ENCODE results near the gene SCN1B. TPM values are rescaled to one million over a fixed set of nuclear protein-coding genes. Genes with fewer than 3 reads are reported as not detected.

Gene SCN1B
- total and polyA plus RNA-seq, 2 of the 13 experiments (the other 11 are each of a cell fraction or from before 2014, with no cell fraction given), result 2.7 to 20.1 TPM

DNA sequence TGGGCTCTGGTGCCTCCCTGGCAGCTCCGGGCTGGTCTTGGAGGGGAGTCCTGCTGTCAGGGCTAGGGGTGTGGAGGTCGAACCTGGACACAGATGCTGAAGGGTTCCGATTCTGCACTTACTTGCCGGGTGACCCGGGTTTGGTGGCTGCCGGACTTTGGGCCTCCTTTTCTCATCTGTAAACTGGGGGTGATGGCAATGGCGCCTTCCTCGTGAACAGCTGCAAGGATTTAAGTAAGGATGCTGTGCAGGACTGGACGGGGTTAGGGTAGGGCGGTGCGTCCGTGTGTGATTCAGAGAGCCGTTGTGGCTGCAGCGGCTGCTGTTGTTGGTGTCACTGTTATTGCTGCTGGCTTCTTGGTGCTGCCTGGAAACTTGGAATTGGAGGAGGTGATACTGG is 13.6 kb downstream of the SCN1B start (continued):
- TF ChIP-seq, protein P1, sequence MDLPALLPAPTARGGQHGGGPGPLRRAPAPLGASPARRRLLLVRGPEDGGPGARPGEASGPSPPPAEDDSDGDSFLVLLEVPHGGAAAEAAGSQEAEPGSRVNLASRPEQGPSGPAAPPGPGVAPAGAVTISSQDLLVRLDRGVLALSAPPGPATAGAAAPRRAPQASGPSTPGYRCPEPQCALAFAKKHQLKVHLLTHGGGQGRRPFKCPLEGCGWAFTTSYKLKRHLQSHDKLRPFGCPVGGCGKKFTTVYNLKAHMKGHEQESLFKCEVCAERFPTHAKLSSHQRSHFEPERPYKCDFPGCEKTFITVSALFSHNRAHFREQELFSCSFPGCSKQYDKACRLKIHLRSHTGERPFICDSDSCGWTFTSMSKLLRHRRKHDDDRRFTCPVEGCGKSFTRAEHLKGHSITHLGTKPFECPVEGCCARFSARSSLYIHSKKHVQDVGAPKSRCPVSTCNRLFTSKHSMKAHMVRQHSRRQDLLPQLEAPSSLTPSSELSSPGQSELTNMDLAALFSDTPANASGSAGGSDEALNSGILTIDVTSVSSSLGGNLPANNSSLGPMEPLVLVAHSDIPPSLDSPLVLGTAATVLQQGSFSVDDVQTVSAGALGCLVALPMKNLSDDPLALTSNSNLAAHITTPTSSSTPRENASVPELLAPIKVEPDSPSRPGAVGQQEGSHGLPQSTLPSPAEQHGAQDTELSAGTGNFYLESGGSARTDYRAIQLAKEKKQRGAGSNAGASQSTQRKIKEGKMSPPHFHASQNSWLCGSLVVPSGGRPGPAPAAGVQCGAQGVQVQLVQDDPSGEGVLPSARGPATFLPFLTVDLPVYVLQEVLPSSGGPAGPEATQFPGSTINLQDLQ (CRISPR knock-in tag; IDR thresholded peaks at IDR 0.05), result no peak
- TF ChIP-seq ZBTB1 (CRISPR knock-in tag; IDR thresholded peaks at IDR 0.05; ENCODE audit: borderline replicate concordance) (no peak), SNRNP70 (IDR thresholded peaks at IDR 0.05; ENCODE audit: low read depth, low read length) (no peak), HOXD1 (CRISPR knock-in tag; IDR thresholded peaks at IDR 0.05) (no peak), ZSCAN21 (CRISPR knock-in tag; IDR thresholded peaks at IDR 0.05; ENCODE audit: borderline replicate concordance) (peak; percentile 19; the same call in 1 of the 2 replicates), ZNF234 (CRISPR knock-in tag; conservative IDR thresholded peaks at IDR 0.05) (no peak), ZNF619 (CRISPR knock-in tag; IDR thresholded peaks at IDR 0.05) (no peak)
- TF ChIP-seq, protein P2, sequence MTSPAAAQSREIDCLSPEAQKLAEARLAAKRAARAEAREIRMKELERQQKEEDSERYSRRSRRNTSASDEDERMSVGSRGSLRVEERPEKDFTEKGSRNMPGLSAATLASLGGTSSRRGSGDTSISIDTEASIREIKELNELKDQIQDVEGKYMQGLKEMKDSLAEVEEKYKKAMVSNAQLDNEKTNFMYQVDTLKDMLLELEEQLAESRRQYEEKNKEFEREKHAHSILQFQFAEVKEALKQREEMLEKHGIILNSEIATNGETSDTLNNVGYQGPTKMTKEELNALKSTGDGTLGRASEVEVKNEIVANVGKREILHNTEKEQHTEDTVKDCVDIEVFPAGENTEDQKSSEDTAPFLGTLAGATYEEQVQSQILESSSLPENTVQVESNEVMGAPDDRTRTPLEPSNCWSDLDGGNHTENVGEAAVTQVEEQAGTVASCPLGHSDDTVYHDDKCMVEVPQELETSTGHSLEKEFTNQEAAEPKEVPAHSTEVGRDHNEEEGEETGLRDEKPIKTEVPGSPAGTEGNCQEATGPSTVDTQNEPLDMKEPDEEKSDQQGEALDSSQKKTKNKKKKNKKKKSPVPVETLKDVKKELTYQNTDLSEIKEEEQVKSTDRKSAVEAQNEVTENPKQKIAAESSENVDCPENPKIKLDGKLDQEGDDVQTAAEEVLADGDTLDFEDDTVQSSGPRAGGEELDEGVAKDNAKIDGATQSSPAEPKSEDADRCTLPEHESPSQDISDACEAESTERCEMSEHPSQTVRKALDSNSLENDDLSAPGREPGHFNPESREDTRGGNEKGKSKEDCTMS (CRISPR knock-in tag; conservative IDR thresholded peaks at IDR 0.05), result no peak
- TF ChIP-seq, protein P3, sequence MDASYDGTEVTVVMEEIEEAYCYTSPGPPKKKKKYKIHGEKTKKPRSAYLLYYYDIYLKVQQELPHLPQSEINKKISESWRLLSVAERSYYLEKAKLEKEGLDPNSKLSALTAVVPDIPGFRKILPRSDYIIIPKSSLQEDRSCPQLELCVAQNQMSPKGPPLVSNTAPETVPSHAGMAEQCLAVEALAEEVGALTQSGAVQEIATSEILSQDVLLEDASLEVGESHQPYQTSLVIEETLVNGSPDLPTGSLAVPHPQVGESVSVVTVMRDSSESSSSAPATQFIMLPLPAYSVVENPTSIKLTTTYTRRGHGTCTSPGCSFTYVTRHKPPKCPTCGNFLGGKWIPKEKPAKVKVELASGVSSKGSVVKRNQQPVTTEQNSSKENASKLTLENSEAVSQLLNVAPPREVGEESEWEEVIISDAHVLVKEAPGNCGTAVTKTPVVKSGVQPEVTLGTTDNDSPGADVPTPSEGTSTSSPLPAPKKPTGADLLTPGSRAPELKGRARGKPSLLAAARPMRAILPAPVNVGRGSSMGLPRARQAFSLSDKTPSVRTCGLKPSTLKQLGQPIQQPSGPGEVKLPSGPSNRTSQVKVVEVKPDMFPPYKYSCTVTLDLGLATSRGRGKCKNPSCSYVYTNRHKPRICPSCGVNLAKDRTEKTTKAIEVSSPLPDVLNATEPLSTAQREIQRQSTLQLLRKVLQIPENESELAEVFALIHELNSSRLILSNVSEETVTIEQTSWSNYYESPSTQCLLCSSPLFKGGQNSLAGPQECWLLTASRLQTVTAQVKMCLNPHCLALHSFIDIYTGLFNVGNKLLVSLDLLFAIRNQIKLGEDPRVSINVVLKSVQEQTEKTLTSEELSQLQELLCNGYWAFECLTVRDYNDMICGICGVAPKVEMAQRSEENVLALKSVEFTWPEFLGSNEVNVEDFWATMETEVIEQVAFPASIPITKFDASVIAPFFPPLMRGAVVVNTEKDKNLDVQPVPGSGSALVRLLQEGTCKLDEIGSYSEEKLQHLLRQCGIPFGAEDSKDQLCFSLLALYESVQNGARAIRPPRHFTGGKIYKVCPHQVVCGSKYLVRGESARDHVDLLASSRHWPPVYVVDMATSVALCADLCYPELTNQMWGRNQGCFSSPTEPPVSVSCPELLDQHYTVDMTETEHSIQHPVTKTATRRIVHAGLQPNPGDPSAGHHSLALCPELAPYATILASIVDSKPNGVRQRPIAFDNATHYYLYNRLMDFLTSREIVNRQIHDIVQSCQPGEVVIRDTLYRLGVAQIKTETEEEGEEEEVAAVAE (CRISPR knock-in tag; IDR thresholded peaks at IDR 0.05; ENCODE audit: borderline replicate concordance), result no peak
- TF ChIP-seq, protein P4, sequence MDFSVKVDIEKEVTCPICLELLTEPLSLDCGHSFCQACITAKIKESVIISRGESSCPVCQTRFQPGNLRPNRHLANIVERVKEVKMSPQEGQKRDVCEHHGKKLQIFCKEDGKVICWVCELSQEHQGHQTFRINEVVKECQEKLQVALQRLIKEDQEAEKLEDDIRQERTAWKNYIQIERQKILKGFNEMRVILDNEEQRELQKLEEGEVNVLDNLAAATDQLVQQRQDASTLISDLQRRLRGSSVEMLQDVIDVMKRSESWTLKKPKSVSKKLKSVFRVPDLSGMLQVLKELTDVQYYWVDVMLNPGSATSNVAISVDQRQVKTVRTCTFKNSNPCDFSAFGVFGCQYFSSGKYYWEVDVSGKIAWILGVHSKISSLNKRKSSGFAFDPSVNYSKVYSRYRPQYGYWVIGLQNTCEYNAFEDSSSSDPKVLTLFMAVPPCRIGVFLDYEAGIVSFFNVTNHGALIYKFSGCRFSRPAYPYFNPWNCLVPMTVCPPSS (IDR thresholded peaks at IDR 0.05), result no peak
- TF ChIP-seq, protein P5, sequence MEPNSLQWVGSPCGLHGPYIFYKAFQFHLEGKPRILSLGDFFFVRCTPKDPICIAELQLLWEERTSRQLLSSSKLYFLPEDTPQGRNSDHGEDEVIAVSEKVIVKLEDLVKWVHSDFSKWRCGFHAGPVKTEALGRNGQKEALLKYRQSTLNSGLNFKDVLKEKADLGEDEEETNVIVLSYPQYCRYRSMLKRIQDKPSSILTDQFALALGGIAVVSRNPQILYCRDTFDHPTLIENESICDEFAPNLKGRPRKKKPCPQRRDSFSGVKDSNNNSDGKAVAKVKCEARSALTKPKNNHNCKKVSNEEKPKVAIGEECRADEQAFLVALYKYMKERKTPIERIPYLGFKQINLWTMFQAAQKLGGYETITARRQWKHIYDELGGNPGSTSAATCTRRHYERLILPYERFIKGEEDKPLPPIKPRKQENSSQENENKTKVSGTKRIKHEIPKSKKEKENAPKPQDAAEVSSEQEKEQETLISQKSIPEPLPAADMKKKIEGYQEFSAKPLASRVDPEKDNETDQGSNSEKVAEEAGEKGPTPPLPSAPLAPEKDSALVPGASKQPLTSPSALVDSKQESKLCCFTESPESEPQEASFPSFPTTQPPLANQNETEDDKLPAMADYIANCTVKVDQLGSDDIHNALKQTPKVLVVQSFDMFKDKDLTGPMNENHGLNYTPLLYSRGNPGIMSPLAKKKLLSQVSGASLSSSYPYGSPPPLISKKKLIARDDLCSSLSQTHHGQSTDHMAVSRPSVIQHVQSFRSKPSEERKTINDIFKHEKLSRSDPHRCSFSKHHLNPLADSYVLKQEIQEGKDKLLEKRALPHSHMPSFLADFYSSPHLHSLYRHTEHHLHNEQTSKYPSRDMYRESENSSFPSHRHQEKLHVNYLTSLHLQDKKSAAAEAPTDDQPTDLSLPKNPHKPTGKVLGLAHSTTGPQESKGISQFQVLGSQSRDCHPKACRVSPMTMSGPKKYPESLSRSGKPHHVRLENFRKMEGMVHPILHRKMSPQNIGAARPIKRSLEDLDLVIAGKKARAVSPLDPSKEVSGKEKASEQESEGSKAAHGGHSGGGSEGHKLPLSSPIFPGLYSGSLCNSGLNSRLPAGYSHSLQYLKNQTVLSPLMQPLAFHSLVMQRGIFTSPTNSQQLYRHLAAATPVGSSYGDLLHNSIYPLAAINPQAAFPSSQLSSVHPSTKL (CRISPR knock-in tag; IDR thresholded peaks at IDR 0.05), result no peak
- TF ChIP-seq, protein P6, sequence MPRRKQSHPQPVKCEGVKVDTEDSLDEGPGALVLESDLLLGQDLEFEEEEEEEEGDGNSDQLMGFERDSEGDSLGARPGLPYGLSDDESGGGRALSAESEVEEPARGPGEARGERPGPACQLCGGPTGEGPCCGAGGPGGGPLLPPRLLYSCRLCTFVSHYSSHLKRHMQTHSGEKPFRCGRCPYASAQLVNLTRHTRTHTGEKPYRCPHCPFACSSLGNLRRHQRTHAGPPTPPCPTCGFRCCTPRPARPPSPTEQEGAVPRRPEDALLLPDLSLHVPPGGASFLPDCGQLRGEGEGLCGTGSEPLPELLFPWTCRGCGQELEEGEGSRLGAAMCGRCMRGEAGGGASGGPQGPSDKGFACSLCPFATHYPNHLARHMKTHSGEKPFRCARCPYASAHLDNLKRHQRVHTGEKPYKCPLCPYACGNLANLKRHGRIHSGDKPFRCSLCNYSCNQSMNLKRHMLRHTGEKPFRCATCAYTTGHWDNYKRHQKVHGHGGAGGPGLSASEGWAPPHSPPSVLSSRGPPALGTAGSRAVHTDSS (CRISPR knock-in tag; conservative IDR thresholded peaks at IDR 0.05), result no peak
